GM19468 (cell line): ENCODE results near the gene ADAM19.

Experiments used
- ATAC-seq: cut with Tn5 transposase; IDR thresholded peaks from one replicate; pipeline ENCODE4 v1.9.1; 2021; ENCODE audit warnings: mild to moderate bottlenecking, moderate library complexity, moderate number of reproducible peaks; ENCODE audit not compliant: unreplicated experiment; ENCODE audit errors: extremely low read depth

ADAM19 gene

GRCh38 chr5:157563929-157564716 lies 11.5 kb downstream of the ADAM19 start:
- no peak for ATAC-seq

GRCh38 chr5:157563373-157563928 lies 12.1 kb downstream of the ADAM19 start:
- ATAC-seq: no peak

- ATAC-seq: no peak
These were observed 13.4 kb downstream of the ADAM19 start for GRCh38 chr5:157562111-157562581.

GRCh38 chr5:157561110-157561509 lies 14.5 kb downstream of the ADAM19 start:
- no peak for ATAC-seq

GRCh38 chr5:157559301-157559700 lies 16.3 kb downstream of the ADAM19 start:
- ATAC-seq: no peak

GRCh38 chr5:157558681-157559080 lies 16.9 kb downstream of the ADAM19 start:
- ATAC-seq: no peak

- no peak for ATAC-seq
These were observed 17.5 kb downstream of the ADAM19 start for GRCh38 chr5:157558041-157558595.

- ATAC-seq: no peak
These were observed 18.8 kb downstream of the ADAM19 start for GRCh38 chr5:157556615-157557418.

GRCh38 chr5:157555037-157555640 lies 20.4 kb downstream of the ADAM19 start:
- no peak for ATAC-seq

GRCh38 chr5:157554179-157555036 lies 21.2 kb downstream of the ADAM19 start:
- no peak for ATAC-seq

GRCh38 chr5:157552650-157553049 lies 22.9 kb downstream of the ADAM19 start:
- no peak for ATAC-seq

GRCh38 chr5:157550663-157551062 lies 24.9 kb downstream of the ADAM19 start:
- ATAC-seq: no peak

GRCh38 chr5:157549954-157550549 lies 25.5 kb downstream of the ADAM19 start:
- ATAC-seq: no peak

GRCh38 chr5:157549283-157549629 lies 26.3 kb downstream of the ADAM19 start:
- no peak for ATAC-seq

GRCh38 chr5:157548513-157549282 lies 26.9 kb downstream of the ADAM19 start:
- no peak for ATAC-seq

- ATAC-seq: no peak
These were observed 27.5 kb downstream of the ADAM19 start for GRCh38 chr5:157547941-157548512.

- no peak for ATAC-seq
These were observed 29.0 kb downstream of the ADAM19 start for GRCh38 chr5:157546456-157547100.
